ENCODE data around the gene GIPC3.
A peak's percentile ranks its signal among the peaks of the same experiment; 100 is the strongest.

Gene GIPC3

DNA sequence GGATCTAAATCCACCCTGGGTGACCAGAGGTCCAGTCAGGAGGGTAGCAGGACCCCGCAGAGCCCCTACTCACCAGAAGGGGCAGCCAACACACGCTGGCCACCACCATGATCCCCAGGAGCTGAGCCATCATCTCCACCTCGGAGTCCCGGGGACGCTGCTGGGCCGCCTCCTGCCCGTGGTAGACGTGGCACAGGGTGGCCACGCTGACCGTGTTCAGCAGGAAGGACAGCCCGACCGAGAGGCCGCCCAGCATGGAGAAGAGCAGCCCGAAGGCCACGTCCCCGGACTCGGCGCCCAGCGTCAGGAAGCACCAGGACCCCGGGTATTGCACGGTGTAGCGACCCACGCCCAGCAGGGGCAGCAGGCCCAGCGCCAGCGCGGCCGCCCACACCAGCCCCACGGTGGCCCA, 14.5 kb downstream of the GIPC3 start:
- no peaks in the 10 kb centered on the region for H4K20me1 ChIP-seq (ENCODE audit: insufficient read depth, low read length)

DNA sequence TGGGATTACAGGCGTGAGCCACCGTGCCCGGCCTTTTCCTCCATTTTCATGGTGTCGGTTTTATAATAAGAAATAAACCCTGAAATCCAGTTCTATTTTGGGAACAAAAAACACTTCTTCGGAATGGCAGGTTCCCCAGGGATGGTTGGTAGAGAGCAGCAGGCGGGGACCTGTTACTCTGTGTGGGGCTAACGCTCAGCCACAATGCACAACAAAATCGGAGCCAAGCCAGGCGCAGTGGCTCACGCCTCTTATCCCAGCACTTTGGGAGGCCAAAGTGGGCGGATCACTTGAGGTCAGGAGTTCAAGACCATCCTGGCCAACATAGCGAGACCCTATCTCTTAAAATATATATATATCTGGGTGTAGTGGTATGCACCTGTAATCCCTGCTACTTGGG, 15.7 kb downstream of the GIPC3 start:
- Histone ChIP-seq H3K27ac (ENCODE audit: low read length) (no peak overlapping the region), H4K20me1 (ENCODE audit: insufficient read depth, low read length) (no peaks in the 10 kb centered on the region), H2AFZ (ENCODE audit: low read depth, low read length) (no peak overlapping the region), H3K4me2 (ENCODE audit: low read length) (no peak overlapping the region), H3K4me3 (ENCODE audit: low read length) (no peak overlapping the region), H3K27me3 (ENCODE audit: low read depth, low read length) (no peaks in the 10 kb centered on the region), H3K9me3 (ENCODE audit: insufficient read depth, low read length) (no peaks in the 10 kb centered on the region), H3K4me1 (ENCODE audit: low read length) (peaks cover 9% of the 10 kb centered on the region), H3K79me2 (ENCODE audit: low read length) (no peaks in the 10 kb centered on the region), H3K9ac (ENCODE audit: low read length) (no peak overlapping the region), H3K36me3 (replicated peaks; ENCODE audit: low read depth, low read length) (no peaks in the 10 kb centered on the region)
- TF ChIP-seq EZH2phosphoT487 (IDR thresholded peaks at IDR 0.05; ENCODE audit: low read depth) (no peak), CTCF (IDR thresholded peaks at IDR 0.05; ENCODE audit: low read depth, low read length) (no peak)

More for the DNA sequence above, 14.5 kb downstream of the GIPC3 start:
- H2AFZ ChIP-seq (ENCODE audit: low read depth, low read length) = no peak overlapping the region
- H3K4me1 ChIP-seq (ENCODE audit: low read length) = peaks cover 2% of the 10 kb centered on the region
- H3K27me3 ChIP-seq (ENCODE audit: low read depth, low read length) = no peaks in the 10 kb centered on the region
- no peak overlapping the region for H3K4me2 ChIP-seq (ENCODE audit: low read length)
- no peaks in the 10 kb centered on the region for H3K9me3 ChIP-seq (ENCODE audit: insufficient read depth, low read length)
- TF ChIP-seq EZH2phosphoT487 (IDR thresholded peaks at IDR 0.05; ENCODE audit: low read depth) = no peak
- 0 out of 2 replicates have a peak, but pooled peaks have one; percentile 7 for TF ChIP-seq CTCF (IDR thresholded peaks at IDR 0.05; ENCODE audit: low read depth, low read length)
- H3K79me2 ChIP-seq (ENCODE audit: low read length) = no peaks in the 10 kb centered on the region
- H3K9ac ChIP-seq (ENCODE audit: low read length) = no peak overlapping the region
- H3K36me3 ChIP-seq (replicated peaks; ENCODE audit: low read depth, low read length) = no peaks in the 10 kb centered on the region
- no peak overlapping the region for H3K4me3 ChIP-seq (ENCODE audit: low read length)
- H3K27ac ChIP-seq (ENCODE audit: low read length) = no peak overlapping the region

- Histone ChIP-seq H3K4me2 (ENCODE audit: low read length) (no peak overlapping the region), H3K27me3 (ENCODE audit: low read depth, low read length) (no peaks in the 10 kb centered on the region), H3K9ac (ENCODE audit: low read length) (no peak overlapping the region), H3K36me3 (replicated peaks; ENCODE audit: low read depth, low read length) (no peaks in the 10 kb centered on the region), H4K20me1 (ENCODE audit: insufficient read depth, low read length) (no peaks in the 10 kb centered on the region), H3K4me1 (ENCODE audit: low read length) (peaks cover 9% of the 10 kb centered on the region), H3K4me3 (ENCODE audit: low read length) (no peak overlapping the region), H3K27ac (ENCODE audit: low read length) (no peak overlapping the region), H3K79me2 (ENCODE audit: low read length) (no peaks in the 10 kb centered on the region), H3K9me3 (ENCODE audit: insufficient read depth, low read length) (no peaks in the 10 kb centered on the region), H2AFZ (ENCODE audit: low read depth, low read length) (no peak overlapping the region)
- no peak for TF ChIP-seq CTCF (IDR thresholded peaks at IDR 0.05; ENCODE audit: low read depth, low read length)
These were observed 18.0 kb downstream of the GIPC3 start for GRCh38 chr19:3603121-3603811.

- H3K79me2 ChIP-seq (ENCODE audit: low read length) = no peaks in the 10 kb centered on the region
- TF ChIP-seq EZH2phosphoT487 (IDR thresholded peaks at IDR 0.05; ENCODE audit: low read depth) (no peak), CTCF (IDR thresholded peaks at IDR 0.05; ENCODE audit: low read depth, low read length) (no peak)
- peak overlapping the region; percentile 24 for H3K4me3 ChIP-seq (ENCODE audit: low read length)
- no peaks in the 10 kb centered on the region for H3K27me3 ChIP-seq (ENCODE audit: low read depth, low read length)
- H2AFZ ChIP-seq (ENCODE audit: low read depth, low read length) = peak overlapping the region; percentile 76; the same call in 1 of the 2 replicates
- peaks cover 9% of the 10 kb centered on the region for H3K4me1 ChIP-seq (ENCODE audit: low read length)
- no peak overlapping the region for H3K27ac ChIP-seq (ENCODE audit: low read length)
- peak overlapping the region; percentile 50 for H3K4me2 ChIP-seq (ENCODE audit: low read length)
- H3K9me3 ChIP-seq (ENCODE audit: insufficient read depth, low read length) = no peaks in the 10 kb centered on the region
- no peaks in the 10 kb centered on the region for H4K20me1 ChIP-seq (ENCODE audit: insufficient read depth, low read length)
- no peaks in the 10 kb centered on the region for H3K36me3 ChIP-seq (replicated peaks; ENCODE audit: low read depth, low read length)
- H3K9ac ChIP-seq (ENCODE audit: low read length) = 0 out of 2 replicates have a peak overlapping the region, but pooled peaks have one; percentile 6
These were observed 19.1 kb downstream of the GIPC3 start for GRCh38 chr19:3604227-3604986.
